GM12872 (cell line): ENCODE results near the gene FYB1.

Source experiments
- TF ChIP-seq, protein P1 (sequence below): IDR thresholded peaks from 3 replicates; pipeline ENCODE4 v1.5.1; 2011; ENCODE audit warnings: low read depth, mild to moderate bottlenecking, low read length, moderate library complexity; ENCODE audit not compliant: insufficient read depth

FYB1 gene

DNA sequence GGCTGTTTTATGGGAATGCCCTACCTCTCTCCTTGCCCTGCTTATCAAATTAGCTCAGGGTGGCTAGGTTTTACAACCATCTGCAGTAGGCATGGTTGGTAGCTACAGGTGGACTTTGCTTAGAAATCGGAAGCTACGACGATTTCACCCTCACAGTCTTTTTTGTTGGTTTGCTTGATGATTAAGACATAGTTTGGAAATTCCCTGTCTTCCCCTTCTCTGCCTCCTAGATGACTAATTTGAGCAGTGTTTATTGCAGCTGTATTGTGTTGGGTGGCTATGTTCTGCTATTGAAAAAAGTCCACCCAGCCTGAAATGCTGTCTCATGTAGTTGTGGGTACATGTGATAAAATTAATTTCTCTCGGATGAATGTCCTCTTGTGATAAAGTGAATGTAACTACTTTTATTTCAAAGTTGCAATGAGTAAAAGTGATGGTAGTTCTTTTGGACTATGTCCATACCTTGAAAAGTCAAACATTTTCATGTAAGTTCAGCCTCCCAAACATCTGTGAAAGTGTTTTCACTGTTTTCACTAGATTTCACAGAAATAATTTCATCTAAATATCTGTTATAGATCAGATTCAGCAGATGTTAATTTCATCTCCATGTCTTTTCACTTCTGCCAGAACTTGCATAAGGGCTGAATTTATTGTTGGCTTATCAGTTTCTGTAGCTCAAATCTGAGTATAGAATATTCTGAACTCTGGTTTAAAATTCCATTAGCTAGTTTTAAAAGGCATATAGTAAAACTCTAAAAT, 37.3 kb upstream of the FYB1 start:
- TF ChIP-seq, protein P1, sequence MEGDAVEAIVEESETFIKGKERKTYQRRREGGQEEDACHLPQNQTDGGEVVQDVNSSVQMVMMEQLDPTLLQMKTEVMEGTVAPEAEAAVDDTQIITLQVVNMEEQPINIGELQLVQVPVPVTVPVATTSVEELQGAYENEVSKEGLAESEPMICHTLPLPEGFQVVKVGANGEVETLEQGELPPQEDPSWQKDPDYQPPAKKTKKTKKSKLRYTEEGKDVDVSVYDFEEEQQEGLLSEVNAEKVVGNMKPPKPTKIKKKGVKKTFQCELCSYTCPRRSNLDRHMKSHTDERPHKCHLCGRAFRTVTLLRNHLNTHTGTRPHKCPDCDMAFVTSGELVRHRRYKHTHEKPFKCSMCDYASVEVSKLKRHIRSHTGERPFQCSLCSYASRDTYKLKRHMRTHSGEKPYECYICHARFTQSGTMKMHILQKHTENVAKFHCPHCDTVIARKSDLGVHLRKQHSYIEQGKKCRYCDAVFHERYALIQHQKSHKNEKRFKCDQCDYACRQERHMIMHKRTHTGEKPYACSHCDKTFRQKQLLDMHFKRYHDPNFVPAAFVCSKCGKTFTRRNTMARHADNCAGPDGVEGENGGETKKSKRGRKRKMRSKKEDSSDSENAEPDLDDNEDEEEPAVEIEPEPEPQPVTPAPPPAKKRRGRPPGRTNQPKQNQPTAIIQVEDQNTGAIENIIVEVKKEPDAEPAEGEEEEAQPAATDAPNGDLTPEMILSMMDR = no peak

DNA sequence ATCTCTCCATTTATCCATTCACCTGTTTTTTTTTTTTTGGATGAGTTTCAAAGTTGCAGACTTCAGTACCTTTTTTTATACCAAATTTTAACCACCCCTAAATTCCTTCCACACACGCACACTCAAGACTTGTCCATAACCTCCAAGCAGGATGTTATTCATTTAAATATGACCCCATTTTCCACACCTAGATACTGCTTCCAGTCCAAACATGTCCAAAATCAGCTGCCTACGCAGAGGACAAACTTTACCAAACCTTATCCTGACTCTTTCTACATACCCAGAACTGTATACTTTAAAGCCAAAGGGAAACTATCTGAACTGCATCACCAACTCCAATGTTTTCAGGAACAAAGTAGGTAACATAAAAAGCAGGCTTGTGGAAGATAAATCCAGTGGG, 36.0 kb upstream of the FYB1 start:
- TF ChIP-seq, protein P1 = no peak

DNA sequence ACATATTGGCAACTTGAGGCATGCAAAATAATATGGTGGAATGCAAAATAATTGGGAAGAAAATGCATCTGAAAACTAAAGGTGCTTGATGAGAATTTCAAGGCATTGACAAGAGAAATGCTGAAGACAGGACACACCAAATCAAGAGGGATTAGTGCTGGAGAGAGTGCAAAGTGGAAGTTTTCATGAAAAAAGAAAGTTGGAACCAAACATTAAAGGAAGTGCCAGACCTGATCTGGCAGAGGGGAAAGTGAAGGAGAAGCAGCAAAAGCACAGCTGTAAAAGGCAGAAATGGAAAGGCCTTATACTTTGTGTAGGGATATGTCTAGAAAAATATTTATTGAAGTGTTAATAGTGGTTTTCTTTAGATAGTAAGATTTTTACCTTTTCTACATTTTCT, 35.3 kb upstream of the FYB1 start:
- TF ChIP-seq, protein P1 = no peak

DNA sequence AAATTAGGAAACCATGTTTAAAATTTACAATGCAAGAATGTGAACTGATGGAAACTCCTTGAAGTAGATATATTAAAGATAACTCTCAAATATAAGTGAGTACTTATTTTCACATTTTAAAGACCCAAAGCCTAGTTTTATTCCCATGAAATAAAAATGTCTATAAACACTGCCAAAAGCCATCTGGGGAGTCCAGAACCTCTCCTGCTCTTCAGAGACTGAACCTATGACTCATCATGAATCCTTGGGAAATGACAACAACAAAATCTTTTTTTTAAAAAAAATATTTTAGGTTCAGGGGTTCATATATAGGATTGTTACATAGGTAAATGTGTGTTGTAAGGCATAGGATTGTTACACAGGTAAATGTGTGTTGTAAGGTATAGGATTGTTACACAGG, 33.8 kb upstream of the FYB1 start:
- TF ChIP-seq, protein P1 = no peak

DNA sequence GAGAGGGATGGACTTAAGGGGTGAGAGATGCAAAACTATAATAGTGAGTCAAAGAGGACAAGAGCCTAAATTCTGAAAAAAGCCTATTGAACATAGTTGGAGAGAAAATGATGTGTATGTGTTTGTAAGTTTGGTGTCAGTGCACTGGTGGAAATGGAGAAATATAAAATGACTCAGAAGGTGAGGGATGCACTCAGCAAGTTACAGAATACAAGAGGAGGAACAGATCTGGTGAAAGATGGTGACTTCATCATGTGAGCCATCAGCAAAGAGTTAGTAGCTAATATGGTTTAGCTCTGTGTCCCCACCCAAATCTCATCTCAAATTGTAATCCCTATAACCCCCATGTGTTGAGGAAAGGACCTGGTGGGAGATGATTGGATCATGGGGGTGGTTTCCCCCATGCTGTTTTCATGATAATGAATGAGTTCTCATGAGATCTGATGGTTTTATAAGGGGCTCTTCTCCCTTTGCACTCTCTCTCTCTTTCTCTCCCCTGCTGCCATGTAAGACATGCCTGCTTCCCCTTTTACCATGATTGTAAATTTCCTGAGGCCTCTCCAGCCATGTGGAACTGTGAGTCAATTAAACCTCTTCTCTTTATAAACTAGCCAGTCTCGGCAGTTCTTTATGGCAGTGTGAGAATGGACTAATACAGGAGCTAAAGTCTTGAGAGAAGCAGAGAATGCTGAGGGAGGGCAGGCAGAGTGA, 30.4 kb upstream of the FYB1 start:
- TF ChIP-seq, protein P1 = no peak

DNA sequence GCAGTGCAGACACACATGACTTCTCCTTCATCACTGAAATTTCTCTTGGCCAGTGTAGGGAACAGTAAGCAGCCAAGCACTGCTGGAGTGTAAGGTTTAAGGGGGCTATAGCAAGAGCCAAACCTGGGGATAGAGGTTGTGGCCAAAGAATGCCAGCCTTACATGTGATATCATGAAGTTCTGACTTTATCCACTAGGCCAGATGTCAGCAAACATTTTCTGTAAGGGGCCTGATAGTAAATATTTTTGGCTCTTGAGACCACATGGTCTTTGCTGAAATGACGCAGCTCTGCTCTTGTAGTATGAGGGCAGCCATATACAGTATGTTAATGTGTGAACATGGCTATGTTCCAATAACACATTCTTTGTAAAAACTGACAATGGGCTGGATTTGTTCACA, 29.7 kb upstream of the FYB1 start:
- TF ChIP-seq, protein P1 = no peak

DNA sequence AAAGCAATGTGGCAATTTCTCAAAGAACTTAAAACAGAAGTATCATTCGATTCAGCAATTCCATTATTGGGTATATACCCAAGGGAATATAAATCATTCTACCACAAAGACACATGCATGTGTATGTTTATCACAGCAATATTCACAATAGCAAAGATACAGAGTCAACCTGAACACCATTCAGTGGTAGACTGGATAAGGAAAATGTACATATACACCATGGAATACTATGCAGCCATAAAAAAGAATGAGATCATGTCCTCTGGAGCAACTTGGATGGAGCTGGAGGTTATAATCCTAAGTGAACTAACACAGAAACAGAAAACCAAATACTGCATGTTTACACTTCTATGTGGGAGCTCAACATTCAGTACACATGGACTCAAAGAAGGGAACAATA, 21.4 kb upstream of the FYB1 start:
- TF ChIP-seq, protein P1 = no peak
